Stimulated activated naive CD4-positive, alpha-beta T cell treated with Interleukin-2 at 50 U/mL for 16 hours (primary cell): ENCODE data around the gene CYP4F8.

Source experiments
- DNase-seq: peaks from one replicate; lab custom pipeline; 2025; lab: John Stamatoyannopoulos, UW

CYP4F8 gene

GRCh38 chr19:15616183-15616582 is 1.2 kb downstream of the CYP4F8 start:
- no peak for DNase-seq

DNA sequence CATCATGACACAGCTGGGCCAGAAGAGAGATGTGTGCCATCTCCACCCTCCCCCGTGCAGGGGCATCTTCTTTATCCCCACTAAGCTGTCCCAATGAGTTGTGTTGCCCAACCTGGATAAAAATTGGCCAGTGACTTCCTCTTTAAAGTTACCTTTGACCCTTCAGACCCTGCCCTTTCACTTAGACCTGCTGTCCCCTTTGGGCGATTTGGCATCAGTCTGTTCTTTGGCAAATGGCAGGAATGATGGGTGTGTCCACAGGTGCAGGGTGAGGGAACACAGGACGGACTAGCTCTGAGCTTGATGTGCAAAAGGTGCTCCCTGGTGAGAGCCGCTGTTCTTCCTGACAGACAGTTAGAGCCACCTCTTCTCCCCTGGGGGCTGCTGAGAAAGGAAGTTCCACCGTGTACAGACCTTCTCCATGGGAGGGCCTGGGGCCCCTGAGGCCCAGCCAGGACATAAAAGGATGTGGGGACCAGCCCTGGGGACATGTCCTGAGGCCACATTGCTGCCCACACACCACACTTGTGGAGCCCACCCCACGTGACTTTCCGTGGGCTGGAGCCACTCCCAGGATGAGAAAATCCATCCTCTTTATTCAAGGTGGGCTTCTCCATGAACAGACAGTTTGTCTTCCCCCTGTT is 1.7 kb downstream of the CYP4F8 start:
- no peak for DNase-seq

DNA sequence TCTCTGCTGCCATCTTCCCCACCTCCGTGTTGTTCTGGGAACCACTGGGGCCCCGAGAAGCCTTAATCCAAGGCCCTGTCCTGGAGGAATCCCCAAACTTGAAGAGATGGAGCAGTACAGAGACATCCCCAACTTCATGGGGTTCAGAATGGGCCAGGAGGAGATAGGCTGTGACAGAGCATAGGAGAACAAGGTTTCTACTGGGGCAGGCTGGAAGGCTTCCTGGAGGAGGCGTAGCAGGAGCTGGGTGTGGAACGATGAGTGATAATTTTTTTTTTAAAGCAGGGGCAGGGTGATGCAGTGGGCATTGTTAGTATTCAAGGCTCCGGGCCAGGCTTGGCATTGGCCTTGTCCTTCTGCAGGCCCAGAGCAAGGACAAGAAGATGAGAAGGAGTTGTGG is 3.3 kb downstream of the CYP4F8 start:
- DNase-seq, result no peak

- no peak for DNase-seq
These were observed 6.8 kb downstream of the CYP4F8 start for GRCh38 chr19:15621801-15622200.

DNA sequence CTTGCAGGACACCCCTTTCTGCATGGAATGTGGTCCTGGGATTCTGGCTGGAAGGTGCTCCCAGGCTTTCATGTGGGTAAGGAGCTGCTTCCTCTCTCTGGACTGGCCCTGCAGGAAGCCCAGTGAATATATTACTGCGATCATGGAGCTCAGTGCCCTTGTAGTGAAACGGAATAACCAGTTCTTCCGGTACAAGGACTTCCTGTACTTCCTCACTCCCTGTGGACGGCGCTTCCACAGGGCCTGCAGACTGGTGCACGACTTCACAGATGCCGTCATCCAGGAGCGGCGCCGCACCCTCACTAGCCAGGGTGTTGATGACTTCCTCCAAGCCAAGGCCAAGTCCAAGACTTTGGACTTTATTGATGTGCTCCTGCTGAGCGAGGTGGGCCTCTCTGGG is 8.0 kb downstream of the CYP4F8 start:
- no peak for DNase-seq

- no peak for DNase-seq
These were observed 8.8 kb downstream of the CYP4F8 start for GRCh38 chr19:15623711-15624318.

DNA sequence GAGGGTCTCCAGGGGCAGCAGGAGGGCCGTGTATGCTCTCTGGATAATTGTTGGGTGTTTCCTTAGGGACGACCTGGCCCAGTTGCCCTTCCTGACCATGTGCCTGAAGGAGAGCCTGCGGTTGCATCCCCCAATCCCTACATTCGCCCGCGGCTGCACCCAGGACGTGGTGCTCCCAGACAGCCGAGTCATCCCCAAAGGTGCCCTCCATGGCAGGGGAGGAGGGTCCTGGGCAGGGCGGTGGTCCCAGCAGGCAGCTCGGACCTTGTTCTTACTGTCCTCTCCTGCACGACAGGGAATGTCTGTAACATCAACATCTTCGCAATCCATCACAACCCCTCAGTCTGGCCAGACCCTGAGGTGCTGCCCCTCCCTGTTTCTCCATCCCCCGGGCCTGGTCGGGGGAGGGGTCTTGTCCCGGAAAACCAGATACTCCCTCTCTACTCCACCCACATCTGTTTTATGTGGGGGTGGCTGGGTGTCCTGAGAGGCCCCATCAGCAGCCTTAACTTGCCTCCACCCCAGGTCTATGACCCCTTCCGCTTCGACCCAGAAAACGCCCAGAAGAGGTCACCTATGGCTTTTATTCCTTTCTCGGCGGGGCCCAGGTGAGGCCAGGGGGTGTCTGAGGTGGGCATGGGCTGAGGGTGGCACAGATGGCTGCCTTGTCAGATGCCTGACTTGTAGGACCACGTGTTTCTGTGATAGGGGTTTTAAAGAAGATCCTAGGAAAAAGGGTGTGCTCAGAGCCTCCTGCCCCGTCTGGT is 13.4 kb downstream of the CYP4F8 start:
- no peak for DNase-seq

DNA sequence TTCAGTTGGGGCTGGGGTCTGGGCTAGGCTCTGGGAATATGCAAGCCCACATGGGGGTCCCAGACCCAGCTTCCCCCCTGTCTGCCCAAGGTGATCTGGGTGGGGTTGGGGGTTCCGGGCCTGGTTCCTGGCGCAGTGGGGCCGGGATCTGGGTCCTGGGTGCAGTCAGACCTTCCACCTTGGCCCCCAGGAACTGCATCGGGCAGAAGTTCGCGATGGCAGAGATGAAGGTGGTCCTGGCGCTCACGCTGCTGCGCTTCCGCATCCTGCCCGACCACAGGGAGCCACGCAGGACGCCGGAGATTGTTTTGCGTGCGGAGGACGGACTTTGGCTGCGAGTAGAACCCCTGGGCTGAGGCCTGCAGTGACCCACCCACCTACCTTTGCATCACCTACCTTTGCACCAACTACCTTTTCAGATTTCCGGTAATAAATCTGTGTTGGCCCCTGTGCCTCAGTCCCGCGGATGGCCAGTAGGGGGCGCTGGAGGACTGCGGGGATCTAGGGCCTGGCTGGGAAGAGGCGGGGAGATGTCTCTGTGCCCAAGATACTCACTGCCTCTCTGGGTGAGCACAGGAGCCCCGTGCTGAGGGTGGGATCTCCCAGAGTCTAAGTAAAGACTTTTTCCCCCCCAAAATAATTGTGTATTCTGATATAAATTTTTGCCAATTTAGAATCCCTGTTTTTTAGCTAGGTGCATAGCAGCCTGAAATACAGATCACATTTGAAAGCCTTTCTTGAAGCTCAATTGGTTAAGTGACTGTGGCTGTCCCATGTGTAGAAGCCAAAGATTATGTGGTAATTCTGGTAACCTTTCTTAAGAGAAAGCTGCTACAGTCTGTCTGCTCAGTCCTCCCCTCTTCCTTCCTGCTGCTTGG is 14.2 kb downstream of the CYP4F8 start:
- DNase-seq, result peak; percentile 76

DNA sequence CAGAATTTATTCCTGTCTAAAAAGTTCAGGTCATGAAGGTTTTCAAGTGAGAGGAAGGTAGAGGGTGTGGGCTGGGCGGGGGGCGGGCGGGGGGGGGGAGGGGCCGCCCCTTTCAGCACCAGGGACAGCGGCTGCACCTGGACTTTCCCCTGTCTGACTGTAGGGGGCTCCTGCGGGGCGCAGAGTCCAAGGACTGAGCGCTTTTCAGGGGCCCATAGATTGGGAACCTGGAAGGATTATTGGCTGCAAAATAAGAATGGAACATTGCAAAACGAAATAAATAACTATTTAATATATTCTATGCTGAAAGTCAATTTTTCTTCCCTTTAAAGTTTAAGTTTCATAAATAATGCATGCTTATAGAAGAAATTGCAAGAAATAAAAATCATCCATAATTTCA is 16.8 kb downstream of the CYP4F8 start:
- DNase-seq, result peak; percentile 2

GRCh38 chr19:15633082-15633835 is 18.2 kb downstream of the CYP4F8 start:
- no peak for DNase-seq

DNA sequence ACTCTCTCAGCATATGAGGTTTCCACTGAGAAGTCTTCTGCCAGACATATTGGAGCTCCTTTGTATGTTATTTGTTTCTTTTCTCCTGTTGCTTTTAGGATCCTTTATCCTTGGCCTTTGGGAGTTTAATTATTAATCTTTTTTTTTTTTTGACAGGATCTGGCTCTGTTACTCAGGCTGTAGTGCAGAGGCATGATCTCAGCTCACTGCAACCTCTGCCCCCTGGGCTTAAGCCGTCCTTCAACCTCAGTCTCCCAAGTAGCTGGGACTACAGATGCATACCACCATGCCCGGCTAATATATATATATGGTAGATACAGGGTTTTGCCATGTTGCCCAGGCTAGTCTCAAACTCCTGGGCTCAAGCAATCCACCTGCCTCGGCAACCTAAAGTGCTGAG is 19.1 kb downstream of the CYP4F8 start:
- no peak for DNase-seq

DNA sequence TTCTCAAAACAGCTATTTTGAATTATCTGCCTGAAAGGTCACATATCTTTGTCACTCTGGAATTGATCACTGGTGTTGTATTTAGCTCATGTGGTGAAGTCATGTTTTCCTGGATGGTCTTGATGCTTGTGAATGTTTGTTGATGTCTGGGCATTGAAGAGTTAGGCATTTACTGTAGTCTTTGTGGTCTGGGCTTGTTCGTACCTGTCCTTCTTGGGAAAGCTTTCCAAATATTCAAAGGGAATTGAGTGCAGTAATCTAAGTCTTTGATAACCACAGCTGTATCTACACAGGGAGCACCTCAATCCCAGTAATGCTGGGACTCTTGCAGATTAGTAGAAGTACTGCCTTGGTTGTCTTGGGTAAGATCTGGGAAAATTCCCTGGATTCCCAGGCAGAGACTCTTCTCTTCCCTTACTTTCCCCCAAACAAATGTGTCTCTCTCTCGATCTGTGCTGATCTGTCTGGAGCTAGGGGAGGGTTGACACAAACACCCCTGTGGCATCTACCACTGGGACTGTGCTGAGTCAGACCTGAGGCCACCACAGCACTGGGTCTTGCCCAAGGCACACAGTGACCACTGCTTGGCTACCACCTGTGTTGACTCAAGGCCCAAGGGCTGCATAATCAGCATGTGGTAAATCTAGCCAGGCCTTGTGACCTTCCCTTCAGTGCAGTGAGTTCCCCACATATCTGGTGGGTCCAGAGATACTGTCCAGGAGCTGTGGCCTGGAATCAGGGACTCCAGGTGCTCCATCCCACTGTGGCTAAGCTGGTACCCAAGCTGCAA is 20.2 kb downstream of the CYP4F8 start:
- no peak for DNase-seq

- no peak for DNase-seq
These were observed 21.0 kb downstream of the CYP4F8 start for GRCh38 chr19:15636026-15636425.

DNA sequence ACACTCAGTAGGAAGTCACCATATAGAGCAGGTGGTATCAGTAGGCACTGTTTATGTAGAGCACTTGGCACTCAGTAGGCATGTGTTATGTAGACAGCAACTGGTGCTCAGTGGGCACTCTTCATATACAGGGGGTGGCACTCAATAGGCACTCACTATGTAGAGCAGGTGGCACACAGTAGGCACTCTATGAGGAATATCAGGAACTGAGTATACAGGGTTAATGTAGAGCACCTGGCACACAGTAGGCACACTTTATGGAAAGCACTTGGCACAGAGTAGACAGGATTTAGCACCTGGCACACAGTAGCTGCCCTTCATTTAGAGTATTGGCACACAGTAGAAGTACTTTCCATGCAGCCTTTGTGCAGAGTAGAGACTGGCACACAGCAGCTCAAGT is 24.6 kb downstream of the CYP4F8 start:
- DNase-seq, result no peak

GRCh38 chr19:15640294-15640903 is 25.4 kb downstream of the CYP4F8 start, which contains the start of gene CYP4F3:
Gene CYP4F3 (plus strand): TSS chr19:15640897. CDS start chr19:15641416, 519 bp downstream.
- DNase-seq, result no peak

GRCh38 chr19:15640904-15641597 is 26.0 kb downstream of the CYP4F8 start:
- no peak for DNase-seq

DNA sequence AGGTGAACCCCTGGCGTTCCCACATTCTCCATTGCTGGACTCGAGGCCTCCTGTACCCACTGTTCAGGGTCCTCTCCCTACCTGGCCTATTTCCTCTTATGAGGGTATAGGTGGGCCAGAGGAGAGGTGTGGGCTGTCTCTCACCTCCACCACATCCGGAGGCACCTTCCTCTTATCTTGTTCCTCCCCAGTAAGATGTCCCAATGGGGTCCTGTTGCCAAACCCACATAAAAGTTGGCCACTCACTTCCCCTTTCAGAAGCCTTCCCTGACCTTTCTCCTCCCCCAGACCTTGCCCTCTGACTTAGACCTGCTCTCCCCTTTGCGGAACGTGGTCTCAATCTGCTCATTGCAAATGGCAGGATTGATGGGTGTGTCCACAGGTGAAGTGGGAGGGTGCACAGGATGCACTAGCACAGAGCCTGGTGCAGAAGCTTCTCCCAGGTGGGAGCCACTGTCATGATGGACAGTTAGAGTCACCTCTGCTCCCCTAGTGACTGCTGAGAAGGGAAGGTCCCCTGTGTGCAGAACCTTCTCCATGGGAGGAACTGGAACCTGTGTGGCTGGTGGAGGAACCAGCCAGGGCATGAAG is 27.0 kb downstream of the CYP4F8 start:
- no peak for DNase-seq

GRCh38 chr19:15642807-15643206 is 27.8 kb downstream of the CYP4F8 start:
- DNase-seq, result no peak

GRCh38 chr19:15643387-15643786 is 28.4 kb downstream of the CYP4F8 start:
- DNase-seq, result no peak
